Measurements from ENCODE around the gene CSTB. TPM values are rescaled to one million over a fixed set of nuclear protein-coding genes. Genes with fewer than 3 reads are reported as not detected.

The CSTB gene
- total RNA-seq, 1 experiment from 2014 or later = 151 TPM

- CTCF ChIA-PET = interaction anchor here (2.2 kb wide), 1 partner anchor 167 kb away, joined by 6 read pairs; no protein-coding TSS in a partner anchor
- DNase-seq = no peak
- Histone ChIP-seq H4K20me1 (ENCODE audit: low read length) (no peaks in the 10 kb centered on the region), H3K36me3 (ENCODE audit: low read depth, low read length) (peaks cover 6% of the 10 kb centered on the region; the same call in 1 of the 2 replicates), H3K9me3 (ENCODE audit: low read length) (no peaks in the 10 kb centered on the region), H3K9me2 (replicated peaks; ENCODE audit: low read length) (no peaks in the 10 kb centered on the region), H3K27me3 (ENCODE audit: low read length) (no peaks in the 10 kb centered on the region), H3F3A (ENCODE audit: low read length, unreplicated experiment) (no peaks in the 10 kb centered on the region), H3K79me2 (ENCODE audit: low read length) (no peaks in the 10 kb centered on the region), H2AFZ (ENCODE audit: low read length) (no peak overlapping the region), H3K4me1 (ENCODE audit: insufficient read depth, low read length) (peaks cover 6% of the 10 kb centered on the region; the same call in 1 of the 2 replicates), H3K4me2 (ENCODE audit: low read length) (no peak overlapping the region), H3K4me3 (ENCODE audit: low read length) (no peak overlapping the region), H3K9ac (ENCODE audit: low read length) (no peak overlapping the region), H3K27ac (ENCODE audit: low read length) (no peak overlapping the region)
- intact Hi-C loops (cut with micrococcal nuclease) = no loop called here
- ATAC-seq = no peak
- no TSS peak for BruUV-seq (replicated peaks)
- POLR2A ChIA-PET (ENCODE audit: unreplicated experiment) = no interaction called here
- TF ChIP-seq EZH2 (IDR thresholded peaks at IDR 0.05; ENCODE audit: low read length, unreplicated experiment) (no peak), EZH2phosphoT487 (IDR thresholded peaks at IDR 0.05; ENCODE audit: borderline replicate concordance, low read length) (no peak), CTCF (conservative IDR thresholded peaks at IDR 0.05; ENCODE audit: low read depth, low read length) (no peak)
Measured at GRCh38 chr21:43808367-43808766, 32.3 kb upstream of the CSTB start.

GRCh38 chr21:43806017-43806710, 30.1 kb upstream of the CSTB start:
- H3K9ac ChIP-seq (ENCODE audit: low read length) = no peak overlapping the region
- H3K4me1 ChIP-seq (ENCODE audit: insufficient read depth, low read length) = peaks cover 6% of the 10 kb centered on the region; the same call in 1 of the 2 replicates
- no peaks in the 10 kb centered on the region for H3K79me2 ChIP-seq (ENCODE audit: low read length)
- ChIA-PET POLR2A (ENCODE audit: unreplicated experiment) (no interaction called here), CTCF (no interaction called here)
- intact Hi-C loops (cut with micrococcal nuclease) = no loop called here
- no peak for TF ChIP-seq EZH2phosphoT487 (IDR thresholded peaks at IDR 0.05; ENCODE audit: borderline replicate concordance, low read length)
- no peak for TF ChIP-seq EZH2 (IDR thresholded peaks at IDR 0.05; ENCODE audit: low read length, unreplicated experiment)
- TF ChIP-seq CTCF (conservative IDR thresholded peaks at IDR 0.05; ENCODE audit: low read depth, low read length) = no peak
- DNase-seq (no peak), ATAC-seq (no peak)
- H4K20me1 ChIP-seq (ENCODE audit: low read length) = 0 out of 2 replicates have a peak, but pooled peaks cover 3% of the 10 kb centered on the region
- no peak overlapping the region for H3K4me2 ChIP-seq (ENCODE audit: low read length)
- peaks cover 23% of the 10 kb centered on the region for H3K36me3 ChIP-seq (ENCODE audit: low read depth, low read length)
- H3K9me3 ChIP-seq (ENCODE audit: low read length) = no peaks in the 10 kb centered on the region
- no peak overlapping the region for H2AFZ ChIP-seq (ENCODE audit: low read length)
- H3F3A ChIP-seq (ENCODE audit: low read length, unreplicated experiment) = no peaks in the 10 kb centered on the region
- H3K9me2 ChIP-seq (replicated peaks; ENCODE audit: low read length) = no peaks in the 10 kb centered on the region
- no peak overlapping the region for H3K27ac ChIP-seq (ENCODE audit: low read length)
- H3K27me3 ChIP-seq (ENCODE audit: low read length) = no peaks in the 10 kb centered on the region
- TSS peak; percentile 8 for BruUV-seq (replicated peaks)
- no peak overlapping the region for H3K4me3 ChIP-seq (ENCODE audit: low read length)

- H3K36me3 ChIP-seq (ENCODE audit: low read depth, low read length) = peaks cover 31% of the 10 kb centered on the region
- H3K27me3 ChIP-seq (ENCODE audit: low read length) = no peaks in the 10 kb centered on the region
- no peaks in the 10 kb centered on the region for H3K4me1 ChIP-seq (ENCODE audit: insufficient read depth, low read length)
- DNase-seq = no peak
- BruUV-seq (replicated peaks) = no TSS peak
- no peaks in the 10 kb centered on the region for H3F3A ChIP-seq (ENCODE audit: low read length, unreplicated experiment)
- no peak overlapping the region for H3K4me3 ChIP-seq (ENCODE audit: low read length)
- ATAC-seq = no peak
- H3K27ac ChIP-seq (ENCODE audit: low read length) = no peak overlapping the region
- H3K4me2 ChIP-seq (ENCODE audit: low read length) = no peak overlapping the region
- no peaks in the 10 kb centered on the region for H3K79me2 ChIP-seq (ENCODE audit: low read length)
- no peaks in the 10 kb centered on the region for H3K9me2 ChIP-seq (replicated peaks; ENCODE audit: low read length)
- CTCF ChIA-PET = no interaction called here
- TF ChIP-seq EZH2 (IDR thresholded peaks at IDR 0.05; ENCODE audit: low read length, unreplicated experiment) (no peak), EZH2phosphoT487 (IDR thresholded peaks at IDR 0.05; ENCODE audit: borderline replicate concordance, low read length) (no peak)
- intact Hi-C loops (cut with micrococcal nuclease) = no loop called here
- 0 out of 2 replicates have a peak, but pooled peaks cover 3% of the 10 kb centered on the region for H4K20me1 ChIP-seq (ENCODE audit: low read length)
- POLR2A ChIA-PET (ENCODE audit: unreplicated experiment) = no interaction called here
- H3K9ac ChIP-seq (ENCODE audit: low read length) = no peak overlapping the region
- H2AFZ ChIP-seq (ENCODE audit: low read length) = no peak overlapping the region
- H3K9me3 ChIP-seq (ENCODE audit: low read length) = no peaks in the 10 kb centered on the region
Measured at GRCh38 chr21:43805275-43805800, 29.2 kb upstream of the CSTB start.
